ENCODE results near the gene CDH13.

GRCh38 chr16:82967424-82967823 lies 340.7 kb downstream of the CDH13 start:
- TF ChIP-seq POLR2A (IDR thresholded peaks at IDR 0.05; ENCODE audit: low read depth, low read length) (no peak), EZH2 (IDR thresholded peaks at IDR 0.05; ENCODE audit: borderline replicate concordance, low read depth, low read length, severe bottlenecking) (no peak), CTCF (IDR thresholded peaks at IDR 0.05; ENCODE audit: extremely low read depth in 1 of 2, insufficient read depth in 1 of 2, low read depth in 1 of 2, low read length in 2 of 2) (no peak), MYC (IDR thresholded peaks at IDR 0.05; ENCODE audit: low read depth, low read length) (no peak), POLR2AphosphoS5 (IDR thresholded peaks at IDR 0.05; ENCODE audit: insufficient read depth, low read depth, low read length) (no peak), JUN (IDR thresholded peaks at IDR 0.05; ENCODE audit: borderline replicate concordance, insufficient read depth, insufficient read length, low read depth) (no peak), GATA2 (IDR thresholded peaks at IDR 0.05; ENCODE audit: insufficient read depth, insufficient read length, low read depth, low read length) (no peak)
- TF ChIP-seq, protein P1, sequence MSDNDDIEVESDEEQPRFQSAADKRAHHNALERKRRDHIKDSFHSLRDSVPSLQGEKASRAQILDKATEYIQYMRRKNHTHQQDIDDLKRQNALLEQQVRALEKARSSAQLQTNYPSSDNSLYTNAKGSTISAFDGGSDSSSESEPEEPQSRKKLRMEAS (IDR thresholded peaks at IDR 0.05; ENCODE audit: insufficient read depth, insufficient read length): no peak

Measured in endothelial cell of umbilical vein (primary cell).